Left cardiac atrium (tissue), 4 donors: ENCODE measurements around the gene LMAN1. TPM values are rescaled to one million over a fixed set of nuclear protein-coding genes. Genes with fewer than 3 reads are reported as not detected.

Source experiments
- ATAC-seq, 2 donors: fragments of 200-7000 bp; cut with Tn5 transposase; one replicate each; pipeline ENCODE4 v1.9.1; 2020; ENCODE audit warnings: mild to moderate bottlenecking in 2 of 2, moderate library complexity in 2 of 2
- DNase-seq: peaks from one replicate; pipeline ENCODE4 v3.0.0-alpha.2; 2020
- intact Hi-C, 2 donors: fragments of 100-400 bp; cut with DNase I; formaldehyde crosslinking; loops; one replicate each; pipeline versions ENCODE4 v1.14.1 to v1.15.1; 2022 to 2023
- total RNA-seq, 2 donors: library from RNA; stranded (reverse); fragmentation: NEBNext Ultra II Directional; extraction: Animal tissue kit (Norgen Biotek cat#: 25700); gene quantifications; one replicate each; pipeline ENCODE4 v1.2.1, GENCODE V29; 2021
- donor health status: DM: no; HTN: yes; CAD: no.
- donor health status: DM: no; HTN: yes; CAD: no; lungs with severe emphysema.
- donor health status: DM: yes; HTN: yes; CAD: no.
- donor health status: Dilated cardiomyopathy.

The LMAN1 gene
- total RNA-seq, 2 donors from 2014 or later, result 58.2 to 80.1 TPM

GRCh38 chr18:59308938-59309260 lies 50.2 kb downstream of the LMAN1 start:
- no peak for ATAC-seq
- intact Hi-C loops, result loop anchor here (2.0 to 10.0 kb wide), 3 partner anchors 92 to 516 kb away; no protein-coding TSS in a partner anchor
- no peak for DNase-seq

- intact Hi-C loops, result loop anchor here (2.0 to 10.0 kb wide), 3 partner anchors 92 to 516 kb away; no protein-coding TSS in a partner anchor
- DNase-seq (peak; percentile 83), ATAC-seq (peak; percentile 97 to 98)
Measured at GRCh38 chr18:59308248-59308937, 50.7 kb downstream of the LMAN1 start.

GRCh38 chr18:59306640-59307039 lies 52.4 kb downstream of the LMAN1 start:
- intact Hi-C loops, result loop anchor here (5.0 to 10.0 kb wide), 2 partner anchors 96 to 518 kb away; no protein-coding TSS in a partner anchor
- DNase-seq (no peak), ATAC-seq (no peak)

GRCh38 chr18:59305295-59305694 lies 53.8 kb downstream of the LMAN1 start:
- intact Hi-C loops, result loop anchor here (5.0 to 10.0 kb wide), 2 partner anchors 97 to 520 kb away; no protein-coding TSS in a partner anchor
- DNase-seq (no peak), ATAC-seq (no peak)

- intact Hi-C loops, result loop anchor here in 1 of 2 donors (10.0 kb wide), 1 partner anchor 521 kb away; no protein-coding TSS in a partner anchor
Measured at GRCh38 chr18:59303656-59304195, 55.3 kb downstream of the LMAN1 start.

GRCh38 chr18:59303006-59303405 lies 56.1 kb downstream of the LMAN1 start:
- no peak for DNase-seq
- ATAC-seq, result no peak
- intact Hi-C loops, result loop anchor here in 1 of 2 donors (10.0 kb wide), 1 partner anchor 522 kb away; no protein-coding TSS in a partner anchor

More at GRCh38 chr18:59303656-59304195, 55.3 kb downstream of the LMAN1 start:
- no peak for DNase-seq
- no peak for ATAC-seq

- DNase-seq (no peak), ATAC-seq (no peak)
- intact Hi-C loops, result loop anchor here in 1 of 2 donors (10.0 kb wide), 1 partner anchor 523 kb away; no protein-coding TSS in a partner anchor
Measured at GRCh38 chr18:59301929-59302328, 57.1 kb downstream of the LMAN1 start.

- intact Hi-C loops, result loop anchor here in 1 of 2 donors (10.0 kb wide), 1 partner anchor 524 kb away; no protein-coding TSS in a partner anchor
- DNase-seq, result no peak
- ATAC-seq, result no peak
Measured at GRCh38 chr18:59300676-59301285, 58.3 kb downstream of the LMAN1 start.

GRCh38 chr18:59298871-59299270 lies 60.2 kb downstream of the LMAN1 start:
- ATAC-seq (no peak), DNase-seq (no peak)
- intact Hi-C loops, result no loop called here

- intact Hi-C loops, result no loop called here
- ATAC-seq (no peak), DNase-seq (no peak)
Measured at GRCh38 chr18:59293317-59293716, 65.7 kb downstream of the LMAN1 start.

GRCh38 chr18:59286341-59286740 lies 72.7 kb downstream of the LMAN1 start:
- ATAC-seq (no peak), DNase-seq (no peak)
- intact Hi-C loops, result no loop called here

- ATAC-seq (no peak), DNase-seq (no peak)
- intact Hi-C loops, result no loop called here
Measured at GRCh38 chr18:59282341-59282740, 76.7 kb downstream of the LMAN1 start.

- intact Hi-C loops, result no loop called here
Measured at GRCh38 chr18:59279722-59280121, 79.3 kb downstream of the LMAN1 start.

GRCh38 chr18:59279193-59279592 lies 79.9 kb downstream of the LMAN1 start:
- no peak for DNase-seq

More at GRCh38 chr18:59279722-59280121, 79.3 kb downstream of the LMAN1 start:
- ATAC-seq (no peak), DNase-seq (no peak)

GRCh38 chr18:59278793-59279192 lies 80.3 kb downstream of the LMAN1 start:
- intact Hi-C loops, result no loop called here
- no peak for DNase-seq
- no peak for ATAC-seq

More at GRCh38 chr18:59279193-59279592, 79.9 kb downstream of the LMAN1 start:
- intact Hi-C loops, result no loop called here
- no peak for ATAC-seq

Other genes starting within 250 kb of the LMAN1 start
- gene SEC11C, start 219.4 kb downstream of the LMAN1 start, total RNA-seq, result 10 to 100 TPM; 35.0 to 43.9 TPM
- not detected for gene GRP, start 139.1 kb downstream of the LMAN1 start, total RNA-seq
- gene RAX, start 85.8 kb downstream of the LMAN1 start, total RNA-seq, result not detected
- not detected for gene CPLX4, start 40.6 kb downstream of the LMAN1 start, total RNA-seq